ENCODE data around the gene TCF23. TPM values are rescaled to one million over a fixed set of nuclear protein-coding genes. Genes with fewer than 3 reads are reported as not detected.

Gene TCF23
- total and polyA plus RNA-seq, 2 of the 8 experiments (the other 6 are each of a cell fraction or from before 2014, with no cell fraction given) = 0.02 TPM; not detected in 1

GRCh38 chr2:27130396-27130795 is 18.4 kb upstream of the TCF23 start:
- CTCF ChIA-PET (ENCODE audit: partially characterized antibody) = interaction anchor here (1.6 to 4.1 kb wide), 2 partner anchors 40 to 61 kb away, joined by 8 to 26 read pairs; no protein-coding TSS in a partner anchor
- no peak overlapping the region for H3K23ac ChIP-seq (ENCODE audit: insufficient read length)
- DNase-seq (ENCODE audit: low read depth in 1 of 2, low spot score in 2 of 2) = no peak
- H3K9ac ChIP-seq (replicated peaks in 1 of 4; ENCODE audit: extremely low read depth in 1 of 4, low read depth in 3 of 4, low read length in 3 of 4) = no peak overlapping the region
- no peak overlapping the region for H3K4ac ChIP-seq (replicated peaks; ENCODE audit: insufficient read length, low read depth, low read length)
- POLR2A ChIA-PET (ENCODE audit: partially characterized antibody) = no interaction called here
- no peak overlapping the region for H3K56ac ChIP-seq (replicated peaks; ENCODE audit: insufficient read length, low read depth, low read length)
- FAIRE-seq = no peak
- 93% methylated on average over 10 of the region's 10 CpGs; no CpG with 5 or more reads in 1 of the 2 experiments for WGBS, 2 experiments (ENCODE audit: extremely low coverage in 1 of 2, insufficient coverage in 1 of 2, insufficient read length in 1 of 2, insufficient replicate concordance in 2 of 2, low coverage in 1 of 2, low lambda C conversion rate in 2 of 2, missing lambda C conversion rate in 1 of 2)
- peaks cover 0 to 15% of the 10 kb centered on the region in 2 experiments; a peak in 2 of 4 replicates for H3K79me2 ChIP-seq (ENCODE audit: control insufficient read depth in 1 of 2, insufficient read depth in 2 of 2, low read length in 2 of 2)
- H4K91ac ChIP-seq (replicated peaks; ENCODE audit: insufficient read length, low read length) = no peak overlapping the region
- H2BK5ac ChIP-seq (ENCODE audit: low read depth, low read length) = no peak overlapping the region
- peaks cover 4% of the 10 kb centered on the region for H3K79me1 ChIP-seq (ENCODE audit: low read depth, low read length)
- H3K14ac ChIP-seq (ENCODE audit: insufficient read length) = no peak overlapping the region
- H3K9me3 ChIP-seq (ENCODE audit: insufficient read depth in 2 of 2, low read depth in 1 of 2, low read length in 1 of 2) = no peaks in the 10 kb centered on the region
- H2AFZ ChIP-seq (ENCODE audit: low read length) = no peak overlapping the region
- H2BK120ac ChIP-seq (replicated peaks; ENCODE audit: low read depth, low read length) = no peak overlapping the region
- H4K5ac ChIP-seq (ENCODE audit: insufficient read length, low read depth, low read length) = no peak overlapping the region
- no peaks in the 10 kb centered on the region; a peak in 2 of 7 replicates for H3K27me3 ChIP-seq (replicated peaks in 1 of 4; ENCODE audit: control insufficient read depth in 3 of 4, extremely low read depth in 1 of 4, insufficient read depth in 3 of 4, low read length in 3 of 4)
- peaks cover 2 to 26% (median 16%) of the 10 kb centered on the region in 4 experiments; a peak in 6 of 8 replicates for H3K36me3 ChIP-seq (ENCODE audit: control insufficient read depth in 2 of 4, insufficient read depth in 4 of 4, low read length in 3 of 4)
- H3K4me1 ChIP-seq (replicated peaks in 1 of 4; ENCODE audit: control insufficient read depth in 3 of 4, insufficient read depth in 4 of 4, low read length in 3 of 4) = peaks cover 0 to 4% (median 3%) of the 10 kb centered on the region in 4 experiments; a peak in 5 of 7 replicates
- H3K4me2 ChIP-seq (ENCODE audit: insufficient read depth in 1 of 2, low read depth in 2 of 2, low read length in 2 of 2) = no peak overlapping the region
- H2BK20ac ChIP-seq (ENCODE audit: low read length) = no peak overlapping the region
- no peak overlapping the region for H2AK5ac ChIP-seq (ENCODE audit: low read depth, low read length)
- no peak overlapping the region for H2BK15ac ChIP-seq (ENCODE audit: low read length)
- no peak overlapping the region for H3K18ac ChIP-seq (ENCODE audit: extremely low read depth, low read length)
- no peak overlapping the region for H4K8ac ChIP-seq (ENCODE audit: extremely low read depth, insufficient read depth, low read length)
- no peak overlapping the region for H3K27ac ChIP-seq (ENCODE audit: low read depth, low read length)
- peaks cover 2% of the 10 kb centered on the region; the same call in 1 of the 2 replicates for H3K23me2 ChIP-seq (ENCODE audit: low read depth, low read length)
- peaks cover 8 to 14% of the 10 kb centered on the region in 2 experiments for H4K20me1 ChIP-seq (replicated peaks in 1 of 2; ENCODE audit: control insufficient read depth in 1 of 2, insufficient read depth in 2 of 2, low read length in 2 of 2)
- TF ChIP-seq ASH2L (IDR thresholded peaks at IDR 0.05; ENCODE audit: low read length) (no peak), SRF (IDR thresholded peaks at IDR 0.05; ENCODE audit: low read depth, low read length) (no peak), CBX8 (IDR thresholded peaks at IDR 0.05; ENCODE audit: borderline replicate concordance, low read depth, low read length) (no peak), TBP (IDR thresholded peaks at IDR 0.05; ENCODE audit: low read depth, low read length) (no peak), SIX5 (IDR thresholded peaks at IDR 0.05; ENCODE audit: low read depth, low read length) (no peak), BRCA1 (IDR thresholded peaks at IDR 0.05; ENCODE audit: low read depth, low read length) (no peak)
- no peak overlapping the region for H2BK12ac ChIP-seq (ENCODE audit: low read depth, low read length)
- H3K4me3 ChIP-seq (ENCODE audit: extremely low read depth in 1 of 4, insufficient read depth in 2 of 4, low read depth in 3 of 4, low read length in 4 of 4) = no peak overlapping the region
